K562 (cell line): ENCODE results near the gene SALL2. TPM values are rescaled to one million over a fixed set of nuclear protein-coding genes. Genes with fewer than 3 reads are reported as not detected.

ENCODE experiments used
- CREM ChIP-seq: IDR thresholded peaks from 2 replicates; pipeline ENCODE4 v1.6.1; 2014; ENCODE audit warnings: antibody characterized with exemption, low read depth
- CXXC5 ChIP-seq: fragments of 250-450 bp; sonication (Bioruptor Pico); IDR thresholded peaks from 2 replicates; pipeline ENCODE4 v1.8.0; 2022; ENCODE audit warnings: inconsistent platforms, mild to moderate bottlenecking, moderate library complexity
- FOXP1 ChIP-seq: sonication (generic); formaldehyde crosslinking; IDR thresholded peaks from 2 replicates; pipeline ENCODE4 v1.8.0; 2022; ENCODE audit warnings: mild to moderate bottlenecking, missing genetic modification reagents
- GABPA ChIP-seq: fragments of 200-800 bp; sonication (Bioruptor generic); conservative IDR thresholded peaks from 2 replicates; pipeline ENCODE4 v1.6.1; 2016; ENCODE audit warnings: low read depth, missing genetic modification characterization, missing compliant biosample characterization
- HDAC1 ChIP-seq, 2 experiments: fragments of 450-650 bp; IDR thresholded peaks; 2 replicates each; pipeline ENCODE4 v1.6.1; 2016 to 2017; ENCODE audit warnings: inconsistent platforms in 1 of 2, mild to moderate bottlenecking in 1 of 2, moderate library complexity in 1 of 2
- NBN ChIP-seq: fragments of 450-650 bp; IDR thresholded peaks from 2 replicates; pipeline ENCODE4 v1.6.1; 2016; ENCODE audit warnings: low read depth, mild to moderate bottlenecking
- PHF21A ChIP-seq: fragments of 450-650 bp; IDR thresholded peaks from 2 replicates; pipeline ENCODE4 v1.6.1; 2017; ENCODE audit warnings: low read depth, borderline replicate concordance
- SMAD1 ChIP-seq: fragments of 150-350 bp; IDR thresholded peaks from 2 replicates; pipeline ENCODE4 v1.6.1; 2014; ENCODE audit warnings: low read length, low read depth; ENCODE audit not compliant: partially characterized antibody
- TAF1 ChIP-seq: IDR thresholded peaks from 2 replicates; pipeline ENCODE4 v1.6.1; 2011; ENCODE audit warnings: mild to moderate bottlenecking, low read length, moderate library complexity; ENCODE audit not compliant: insufficient read depth, control insufficient read depth, severe bottlenecking; ENCODE audit errors: extremely low read depth
- TARDBP ChIP-seq: fragments of 450-650 bp; IDR thresholded peaks from 2 replicates; pipeline ENCODE4 v1.6.1; 2016
- polyA plus RNA-seq, 8 experiments: library from polyadenylated mRNA; depleted of rRNA in 4 of 8; stranded (reverse) in 5 of 8; unstranded in 3 of 8; fragments of >200 nt; fragmentation: Nextera tagmentation in 2 of 8; fragmentation: Illumina TruSeq in 1 of 8; extraction: Ambion mirVana in 2 of 8; extraction: Trizol in 1 of 8; gene quantifications; 2 replicates each; pipeline versions ENCODE4 v1.2.1 to v1.2.3, GENCODE V29; 2011 to 2014; ENCODE audit warnings: inconsistent platforms in 1 of 8, missing spikeins in 1 of 8
- total RNA-seq, 7 experiments: library from RNA; depleted of rRNA in 6 of 7; stranded (reverse); fragments of >200 nt in 6 of 7; fragmentation: Illumina TruSeq in 2 of 7; extraction: Trizol in 2 of 7; gene quantifications; 2 replicates each; pipeline versions ENCODE4 v1.2.1 to v1.2.3, GENCODE V29; 2011 to 2021; ENCODE audit warnings: low replicate concordance in 1 of 7
- TF ChIP-seq, protein P1 (sequence below): fragments of 250-450 bp; sonication (Bioruptor Pico); IDR thresholded peaks from 2 replicates; pipeline ENCODE4 v1.5.0; 2022; ENCODE audit warnings: mild to moderate bottlenecking
- TF ChIP-seq, protein P2 (sequence below), 2 experiments: fragments of 250-450 bp in 1 of 2; fragments of 450-650 bp in 1 of 2; sonication (Bioruptor Pico) in 1 of 2; IDR thresholded peaks; 2 replicates each; pipeline versions ENCODE4 v1.6.1 to v1.8.0; 2016 to 2021; ENCODE audit warnings: mild to moderate bottlenecking in 2 of 2, moderate library complexity in 2 of 2, missing compliant biosample characterization in 1 of 2, missing genetic modification characterization in 1 of 2
- TF ChIP-seq, protein P3 (sequence below): sonication (generic); formaldehyde crosslinking; IDR thresholded peaks from 2 replicates; pipeline ENCODE4 v1.8.0; 2023; ENCODE audit warnings: mild to moderate bottlenecking, missing genetic modification reagents

The SALL2 gene
- total and polyA plus RNA-seq, 9 of the 15 experiments (the other 6 are each of a cell fraction or from before 2014, with no cell fraction given): 6.6 to 30.4 (median 12.9) TPM

DNA sequence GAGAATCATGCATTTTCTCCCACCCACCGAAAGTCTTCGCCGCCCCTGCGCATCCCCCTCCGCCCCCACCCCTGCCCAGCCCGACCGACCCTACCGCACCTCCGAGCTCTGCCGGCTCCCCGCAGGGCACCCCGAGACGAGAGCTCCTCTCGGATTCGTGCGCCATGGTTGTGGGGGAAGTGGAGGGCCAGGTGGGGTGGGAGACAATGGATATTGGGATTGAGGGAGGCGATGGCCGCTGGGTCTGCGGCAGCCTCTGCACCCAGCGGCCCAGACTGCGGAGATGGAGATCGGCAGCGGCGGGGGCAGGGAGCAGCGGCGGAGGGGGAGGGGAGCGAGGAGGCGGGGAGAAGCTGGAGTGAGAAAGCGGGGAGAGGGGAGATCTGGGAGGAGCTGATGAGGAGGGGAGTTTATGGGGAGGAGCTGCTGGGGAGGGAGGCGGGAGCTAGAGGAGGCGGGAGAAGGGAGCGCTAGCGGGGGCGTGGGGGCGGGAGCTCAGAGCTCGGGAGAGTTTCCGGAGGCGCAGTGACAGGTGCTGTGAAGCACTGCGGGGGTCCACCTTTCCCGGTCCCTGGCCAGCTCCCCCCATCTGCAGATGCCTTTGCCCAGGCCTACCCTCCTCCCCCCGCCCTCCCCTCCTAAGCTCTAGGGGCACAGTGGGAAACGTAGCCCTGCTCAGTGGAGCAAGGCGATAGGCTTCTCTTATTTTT lies at the start of gene SALL2 (continued):
- TF ChIP-seq PHF21A (no peak), SMAD1 (no peak), TAF1 (peak; percentile 56), NBN (no peak), FOXP1 (CRISPR knock-in tag) (no peak), TARDBP (no peak), CREM (peak; percentile 29; the same call in 1 of the 2 replicates), GABPA (no peak), HDAC1 (IDR thresholded peaks at IDR 0.05) (peak in 1 of 2 experiments; percentile 15; a peak in 1 of 4 replicates), CXXC5 (CRISPR knock-in tag) (no peak)
- TF ChIP-seq, protein P1, sequence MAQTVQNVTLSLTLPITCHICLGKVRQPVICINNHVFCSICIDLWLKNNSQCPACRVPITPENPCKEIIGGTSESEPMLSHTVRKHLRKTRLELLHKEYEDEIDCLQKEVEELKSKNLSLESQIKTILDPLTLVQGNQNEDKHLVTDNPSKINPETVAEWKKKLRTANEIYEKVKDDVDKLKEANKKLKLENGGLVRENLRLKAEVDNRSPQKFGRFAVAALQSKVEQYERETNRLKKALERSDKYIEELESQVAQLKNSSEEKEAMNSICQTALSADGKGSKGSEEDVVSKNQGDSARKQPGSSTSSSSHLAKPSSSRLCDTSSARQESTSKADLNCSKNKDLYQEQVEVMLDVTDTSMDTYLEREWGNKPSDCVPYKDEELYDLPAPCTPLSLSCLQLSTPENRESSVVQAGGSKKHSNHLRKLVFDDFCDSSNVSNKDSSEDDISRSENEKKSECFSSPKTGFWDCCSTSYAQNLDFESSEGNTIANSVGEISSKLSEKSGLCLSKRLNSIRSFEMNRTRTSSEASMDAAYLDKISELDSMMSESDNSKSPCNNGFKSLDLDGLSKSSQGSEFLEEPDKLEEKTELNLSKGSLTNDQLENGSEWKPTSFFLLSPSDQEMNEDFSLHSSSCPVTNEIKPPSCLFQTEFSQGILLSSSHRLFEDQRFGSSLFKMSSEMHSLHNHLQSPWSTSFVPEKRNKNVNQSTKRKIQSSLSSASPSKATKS: no peak
- TF ChIP-seq, protein P2, sequence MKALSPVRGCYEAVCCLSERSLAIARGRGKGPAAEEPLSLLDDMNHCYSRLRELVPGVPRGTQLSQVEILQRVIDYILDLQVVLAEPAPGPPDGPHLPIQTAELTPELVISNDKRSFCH (CRISPR knock-in tag; IDR thresholded peaks at IDR 0.05): no peak
- TF ChIP-seq, protein P2 (tag; IDR thresholded peaks at IDR 0.05): no peak
- TF ChIP-seq, protein P3, sequence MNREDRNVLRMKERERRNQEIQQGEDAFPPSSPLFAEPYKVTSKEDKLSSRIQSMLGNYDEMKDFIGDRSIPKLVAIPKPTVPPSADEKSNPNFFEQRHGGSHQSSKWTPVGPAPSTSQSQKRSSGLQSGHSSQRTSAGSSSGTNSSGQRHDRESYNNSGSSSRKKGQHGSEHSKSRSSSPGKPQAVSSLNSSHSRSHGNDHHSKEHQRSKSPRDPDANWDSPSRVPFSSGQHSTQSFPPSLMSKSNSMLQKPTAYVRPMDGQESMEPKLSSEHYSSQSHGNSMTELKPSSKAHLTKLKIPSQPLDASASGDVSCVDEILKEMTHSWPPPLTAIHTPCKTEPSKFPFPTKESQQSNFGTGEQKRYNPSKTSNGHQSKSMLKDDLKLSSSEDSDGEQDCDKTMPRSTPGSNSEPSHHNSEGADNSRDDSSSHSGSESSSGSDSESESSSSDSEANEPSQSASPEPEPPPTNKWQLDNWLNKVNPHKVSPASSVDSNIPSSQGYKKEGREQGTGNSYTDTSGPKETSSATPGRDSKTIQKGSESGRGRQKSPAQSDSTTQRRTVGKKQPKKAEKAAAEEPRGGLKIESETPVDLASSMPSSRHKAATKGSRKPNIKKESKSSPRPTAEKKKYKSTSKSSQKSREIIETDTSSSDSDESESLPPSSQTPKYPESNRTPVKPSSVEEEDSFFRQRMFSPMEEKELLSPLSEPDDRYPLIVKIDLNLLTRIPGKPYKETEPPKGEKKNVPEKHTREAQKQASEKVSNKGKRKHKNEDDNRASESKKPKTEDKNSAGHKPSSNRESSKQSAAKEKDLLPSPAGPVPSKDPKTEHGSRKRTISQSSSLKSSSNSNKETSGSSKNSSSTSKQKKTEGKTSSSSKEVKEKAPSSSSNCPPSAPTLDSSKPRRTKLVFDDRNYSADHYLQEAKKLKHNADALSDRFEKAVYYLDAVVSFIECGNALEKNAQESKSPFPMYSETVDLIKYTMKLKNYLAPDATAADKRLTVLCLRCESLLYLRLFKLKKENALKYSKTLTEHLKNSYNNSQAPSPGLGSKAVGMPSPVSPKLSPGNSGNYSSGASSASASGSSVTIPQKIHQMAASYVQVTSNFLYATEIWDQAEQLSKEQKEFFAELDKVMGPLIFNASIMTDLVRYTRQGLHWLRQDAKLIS: no peak
